Fibroblast of upper back skin (primary cell): ENCODE measurements around the gene FUT6.

ENCODE experiments used
- DNase-seq: peaks from one replicate; pipeline ENCODE4 v3.0.0-alpha.2; 2013

The FUT6 gene

DNA sequence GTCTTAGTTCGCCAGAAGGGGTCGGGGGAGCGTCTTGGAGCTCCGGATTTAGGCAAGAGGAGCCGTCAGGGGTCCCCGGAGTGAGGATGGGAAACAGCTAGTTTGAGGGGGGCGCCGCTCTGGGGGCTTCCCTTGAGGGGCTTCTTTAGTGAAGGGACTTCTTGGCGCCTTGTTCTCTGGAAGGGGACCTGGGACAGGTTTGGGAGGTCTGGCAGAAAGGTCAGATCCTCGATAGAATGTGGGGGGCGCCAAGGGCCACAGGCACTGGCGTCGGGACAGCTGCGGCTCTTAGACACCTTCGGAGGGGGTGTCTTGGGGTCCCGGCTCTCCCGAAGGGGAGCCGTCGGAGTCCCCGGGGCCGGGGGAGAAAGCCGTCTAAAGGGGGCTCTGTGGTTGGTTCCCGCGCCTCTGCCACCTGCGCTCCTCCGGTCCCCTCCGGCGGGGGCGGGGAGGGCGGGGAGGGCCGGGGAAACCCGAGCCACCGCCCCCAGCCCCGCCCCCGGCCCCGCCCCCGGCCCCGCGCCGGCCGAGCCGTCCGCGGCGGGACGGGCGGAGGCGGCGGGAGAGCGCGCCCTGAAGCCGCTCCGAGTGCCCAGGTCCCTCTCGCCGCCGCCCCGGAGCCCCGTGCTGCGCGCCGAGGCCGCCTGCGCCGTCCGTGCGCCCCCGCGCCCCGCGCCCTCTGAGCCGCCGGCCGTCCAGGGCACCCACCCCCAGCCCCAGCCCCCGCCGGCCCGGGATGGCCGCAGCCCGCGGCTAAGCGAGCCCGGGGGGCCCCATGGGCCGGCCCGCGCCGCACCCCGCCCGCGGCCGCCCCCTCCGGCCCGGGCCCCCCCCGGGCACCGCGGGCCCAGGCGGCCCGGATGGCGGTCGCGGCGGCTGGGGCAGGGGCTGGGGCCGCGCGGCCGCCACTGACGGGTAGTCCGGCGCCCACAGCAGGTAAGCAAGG is 34.7 kb downstream of the FUT6 start, which contains the start of gene NRTN:
TSS of gene NRTN (plus strand) at position 552 of the 946 bp plus-strand sequence. CDS start 19,099 bp downstream, outside the sequence.
- DNase-seq, result no peak

DNA sequence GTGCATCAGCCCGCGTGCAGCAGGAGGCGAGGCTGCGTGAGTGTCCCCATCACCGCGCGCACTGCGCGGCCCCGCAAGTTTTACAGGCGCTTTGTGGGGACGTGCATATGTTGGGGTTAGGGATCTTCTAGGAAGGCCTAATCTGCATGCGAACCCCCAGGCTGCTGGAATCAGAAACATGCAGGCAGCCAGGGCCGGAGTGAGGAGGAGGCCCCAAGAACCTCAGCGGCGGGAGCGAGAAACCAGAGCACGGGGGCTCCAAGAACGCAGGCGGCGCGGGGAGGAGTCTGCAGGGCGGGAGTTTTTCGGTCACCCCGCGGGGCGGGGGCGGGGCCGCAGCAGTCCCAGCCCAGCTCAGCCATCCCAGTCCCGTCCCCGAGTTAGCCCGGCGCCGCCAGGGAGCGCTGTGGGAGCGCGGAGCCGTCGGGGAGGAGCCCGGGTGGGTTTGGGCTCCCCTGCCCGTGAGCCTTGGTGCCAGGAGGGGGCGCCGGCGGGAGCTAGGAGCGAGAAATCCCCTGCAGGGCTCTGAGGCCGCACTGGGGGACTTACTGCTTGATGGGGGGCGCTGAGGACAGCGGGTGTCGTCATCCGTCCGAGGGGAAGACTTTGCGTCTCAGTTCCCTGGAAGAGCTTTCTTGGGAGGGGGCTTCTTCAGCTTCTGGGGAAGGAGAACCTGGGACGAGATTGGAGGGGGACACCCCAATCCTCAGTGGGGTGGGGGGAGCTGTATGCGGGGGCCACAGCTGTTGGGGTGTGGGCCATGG is 35.6 kb downstream of the FUT6 start:
- peak; percentile 85 for DNase-seq

DNA sequence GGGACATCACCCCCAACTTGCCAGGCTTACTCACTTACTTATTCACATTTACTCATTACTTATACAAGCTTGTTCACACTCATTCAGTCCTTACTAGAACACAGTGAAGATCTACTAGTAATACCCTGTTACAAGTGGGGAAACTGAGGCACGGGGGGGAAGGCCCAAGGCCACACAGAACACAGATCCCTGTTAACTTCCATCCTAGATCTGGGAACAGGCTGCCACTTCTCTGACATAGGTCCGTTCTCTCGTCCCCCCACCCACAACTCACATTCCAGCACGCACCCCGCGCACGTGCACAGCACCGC is 36.1 kb downstream of the FUT6 start:
- DNase-seq, result no peak

DNA sequence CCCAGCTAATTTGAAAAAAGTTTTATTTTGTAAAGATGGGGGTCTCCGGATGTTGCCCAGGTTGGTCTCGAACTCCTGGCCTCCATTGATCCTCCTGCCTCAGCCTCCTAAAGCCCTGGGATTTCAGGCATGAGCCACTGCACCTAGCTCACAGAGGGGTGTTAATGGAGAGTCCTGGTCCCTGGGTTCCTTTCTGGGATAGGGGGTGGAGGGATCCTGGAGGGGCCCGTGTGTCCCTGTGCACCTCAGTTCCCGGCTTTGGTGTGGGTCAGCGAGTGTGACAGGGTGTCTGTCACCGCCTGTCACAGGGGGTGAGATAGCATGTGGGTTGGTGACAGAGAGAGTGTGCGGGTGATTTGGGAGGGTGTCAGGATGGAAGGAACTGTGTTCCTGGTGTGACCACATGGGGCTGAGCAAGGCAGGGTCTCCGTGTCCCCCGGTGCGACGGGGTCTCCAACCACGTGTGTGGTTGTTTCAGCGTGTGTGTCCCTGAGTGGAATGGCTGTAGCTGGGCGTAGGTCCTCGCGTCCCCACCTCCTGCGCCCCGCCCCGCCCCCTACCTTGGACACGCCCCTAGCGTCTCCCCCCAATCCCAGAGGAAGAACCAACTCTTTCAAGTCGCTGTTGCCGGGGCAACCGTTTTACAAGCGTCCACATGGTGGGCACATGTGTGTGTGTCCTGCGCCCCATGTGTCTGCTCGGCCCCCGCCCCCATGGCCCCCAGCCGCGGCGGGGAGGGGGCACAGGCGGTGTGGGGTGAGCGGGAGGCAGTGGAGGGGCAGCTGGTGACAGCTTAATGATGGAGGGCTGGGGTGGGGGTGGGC is 37.5 kb downstream of the FUT6 start:
- DNase-seq, result peak; percentile 71

DNA sequence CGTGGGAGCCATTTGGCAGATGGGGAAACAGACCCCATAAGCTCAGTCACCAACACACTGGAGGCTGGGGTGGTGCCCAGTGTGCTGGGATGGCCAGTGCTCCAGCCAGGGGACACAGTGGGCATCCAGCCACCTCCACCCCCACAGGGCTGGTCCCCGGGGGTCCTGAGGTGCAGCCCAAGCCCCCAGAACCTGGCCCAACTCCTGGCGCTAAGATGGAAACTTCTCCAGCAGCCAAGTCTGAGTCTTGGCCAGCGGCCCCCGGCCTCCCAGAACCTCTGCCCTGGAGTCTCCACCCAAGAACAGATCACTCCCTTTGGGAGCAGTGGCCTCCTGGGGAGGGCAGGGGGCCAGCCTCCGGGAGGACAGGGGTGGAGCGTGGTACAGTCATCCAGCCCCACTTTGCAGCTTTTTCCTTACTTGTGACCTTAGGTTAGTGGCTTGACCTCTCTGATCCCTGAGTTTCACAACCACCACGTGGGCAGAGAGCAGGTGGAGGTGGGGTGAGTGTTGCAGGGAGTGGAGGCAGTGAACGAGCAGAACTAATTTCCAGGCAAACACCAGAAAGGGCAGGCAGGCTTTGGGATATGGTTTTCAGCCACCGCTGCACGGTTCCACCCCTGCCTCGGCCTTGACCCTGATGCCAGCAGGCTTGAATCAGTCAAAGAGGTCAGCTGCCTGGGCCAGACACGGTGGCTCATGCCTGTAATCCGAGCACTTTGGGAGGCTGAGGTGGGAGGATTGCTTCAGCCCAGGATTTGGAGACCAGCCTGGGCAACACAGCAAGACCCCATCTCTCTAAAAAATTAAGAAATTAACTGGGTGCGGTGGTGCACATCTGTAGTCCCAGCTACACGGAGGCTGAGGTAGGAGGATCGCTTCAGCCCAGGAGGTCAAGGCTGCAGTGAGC is 38.9 kb downstream of the FUT6 start:
- DNase-seq, result no peak

DNA sequence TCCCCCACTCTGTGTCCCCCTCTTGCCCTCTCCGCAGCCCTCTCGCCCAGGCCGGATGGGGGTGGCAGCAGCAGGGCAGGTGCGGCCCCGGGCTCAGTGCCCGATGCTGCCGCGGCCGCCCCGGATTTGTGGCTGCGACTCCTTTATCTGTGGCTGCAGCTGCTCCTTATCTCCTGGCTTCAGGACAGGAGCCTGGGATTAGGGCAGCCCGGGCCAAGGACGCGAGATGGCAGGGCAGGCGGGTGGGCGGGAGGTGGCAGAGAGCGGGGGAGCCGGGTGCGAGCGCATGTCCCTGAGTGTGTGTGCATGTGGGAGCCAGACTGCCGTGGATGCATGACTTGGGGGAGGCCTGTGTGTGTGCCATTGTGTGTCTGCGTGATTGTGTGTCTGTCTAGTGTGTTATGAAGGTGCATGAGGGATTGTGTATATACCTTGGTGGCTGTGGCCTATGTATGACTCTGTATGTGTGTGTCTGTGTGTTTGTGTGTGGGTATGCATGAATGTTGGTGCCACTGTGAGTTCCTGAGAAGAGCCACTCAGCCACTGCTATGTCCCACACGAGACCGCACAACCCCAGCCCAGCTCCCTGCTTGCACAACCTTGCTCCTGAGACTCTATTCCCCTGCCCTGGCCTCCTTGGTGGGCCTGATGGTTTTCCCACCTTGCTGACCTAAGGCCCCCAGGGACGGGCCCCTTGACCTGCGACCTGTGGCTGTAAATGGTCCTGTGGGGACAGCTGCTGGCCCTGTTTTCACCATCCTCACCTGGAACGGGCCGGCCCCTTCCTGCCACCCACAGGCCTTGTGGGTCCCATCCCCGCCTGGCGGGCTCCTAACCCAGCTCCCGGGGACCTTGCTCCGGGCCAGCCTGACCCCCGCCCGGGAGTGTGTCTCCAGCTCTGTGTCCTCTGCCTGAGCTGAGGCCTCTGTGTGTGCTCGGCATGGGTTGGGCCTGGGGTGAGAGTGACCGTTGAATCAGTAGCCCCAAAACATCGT is 40.0 kb downstream of the FUT6 start:
- DNase-seq, result no peak

DNA sequence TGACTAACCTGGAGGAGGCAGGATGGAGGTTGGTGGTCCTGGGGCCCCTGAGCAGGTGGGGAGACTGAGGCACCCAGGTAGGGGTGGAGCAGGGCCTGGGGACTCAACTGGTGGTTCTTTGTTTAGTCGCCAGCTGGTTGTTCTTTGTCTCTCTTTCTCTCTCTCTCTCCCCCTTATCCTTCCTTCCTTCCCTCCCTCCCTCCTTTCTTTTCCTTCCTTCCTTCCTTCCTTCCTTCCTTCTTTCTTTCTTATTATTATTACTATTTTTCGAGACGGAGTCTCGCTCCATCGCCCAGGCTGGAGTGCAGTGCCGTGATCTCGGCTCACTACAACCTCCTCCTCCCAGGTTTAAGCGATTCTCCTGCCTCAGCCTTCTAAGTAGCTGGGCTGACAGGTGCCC is 41.3 kb downstream of the FUT6 start:
- DNase-seq, result no peak

DNA sequence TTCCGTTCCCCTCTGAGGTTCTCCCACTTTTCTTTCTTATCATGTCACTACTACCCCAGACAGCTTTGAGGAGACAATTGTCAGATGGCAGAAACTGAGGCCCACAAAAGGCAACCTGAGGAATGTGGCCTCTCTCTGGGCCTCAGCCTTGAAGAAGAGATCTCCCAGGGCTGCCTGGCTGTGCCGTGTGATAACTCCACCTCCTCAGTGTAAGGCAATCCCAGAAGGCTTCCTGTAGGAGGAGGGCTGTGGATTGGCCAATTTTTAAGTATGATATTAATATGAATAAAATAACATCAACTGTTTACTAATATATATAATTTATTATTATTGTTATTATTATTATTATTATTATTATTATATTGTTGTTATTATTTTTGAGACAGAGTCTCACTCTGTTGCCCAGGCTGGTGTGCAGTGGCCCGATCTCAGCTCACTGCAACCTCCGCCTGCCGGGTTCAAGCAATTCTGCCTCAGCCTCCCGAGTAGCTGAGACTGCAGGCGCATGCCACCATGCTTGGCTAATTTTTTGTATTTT is 44.1 kb downstream of the FUT6 start:
- no peak for DNase-seq

DNA sequence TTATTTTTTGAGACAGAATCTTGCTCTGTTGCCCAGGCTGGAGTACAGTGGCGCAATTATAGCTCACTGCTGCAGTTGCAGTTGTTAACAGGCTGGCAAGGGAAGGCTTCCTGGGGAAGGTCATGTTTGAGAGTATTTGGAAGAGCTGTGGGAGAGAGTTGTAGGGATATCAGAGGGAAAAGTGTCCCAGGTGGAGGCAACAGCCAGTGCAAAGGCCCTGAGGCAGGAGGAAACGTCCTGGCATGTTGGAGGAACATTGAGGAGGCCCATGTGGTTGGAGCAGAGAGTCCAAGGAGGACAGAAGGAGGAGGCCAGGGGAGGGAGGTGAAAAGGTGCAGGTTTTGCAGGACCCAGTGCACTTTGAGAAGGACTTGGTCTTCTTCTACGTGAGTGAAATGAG is 46.3 kb downstream of the FUT6 start:
- DNase-seq, result no peak

DNA sequence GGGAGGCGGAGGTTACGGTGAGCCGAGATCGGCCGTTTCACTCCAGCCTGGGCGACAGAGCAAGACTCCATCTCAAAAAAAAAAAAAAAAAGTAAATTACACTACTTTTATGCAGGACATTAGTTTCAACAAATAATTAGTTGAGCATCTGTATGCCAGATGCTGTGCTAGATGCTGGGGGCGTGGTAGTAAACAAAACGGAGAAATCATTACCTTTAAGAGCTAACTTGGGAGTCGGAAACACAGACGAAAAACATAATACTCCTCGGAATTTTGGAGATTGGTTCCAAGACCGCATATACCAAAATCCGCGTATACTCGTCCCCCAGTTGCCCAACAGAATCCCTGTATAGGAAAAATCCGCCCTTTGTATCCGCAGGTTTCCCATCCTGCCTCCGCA is 47.3 kb downstream of the FUT6 start:
- no peak for DNase-seq

DNA sequence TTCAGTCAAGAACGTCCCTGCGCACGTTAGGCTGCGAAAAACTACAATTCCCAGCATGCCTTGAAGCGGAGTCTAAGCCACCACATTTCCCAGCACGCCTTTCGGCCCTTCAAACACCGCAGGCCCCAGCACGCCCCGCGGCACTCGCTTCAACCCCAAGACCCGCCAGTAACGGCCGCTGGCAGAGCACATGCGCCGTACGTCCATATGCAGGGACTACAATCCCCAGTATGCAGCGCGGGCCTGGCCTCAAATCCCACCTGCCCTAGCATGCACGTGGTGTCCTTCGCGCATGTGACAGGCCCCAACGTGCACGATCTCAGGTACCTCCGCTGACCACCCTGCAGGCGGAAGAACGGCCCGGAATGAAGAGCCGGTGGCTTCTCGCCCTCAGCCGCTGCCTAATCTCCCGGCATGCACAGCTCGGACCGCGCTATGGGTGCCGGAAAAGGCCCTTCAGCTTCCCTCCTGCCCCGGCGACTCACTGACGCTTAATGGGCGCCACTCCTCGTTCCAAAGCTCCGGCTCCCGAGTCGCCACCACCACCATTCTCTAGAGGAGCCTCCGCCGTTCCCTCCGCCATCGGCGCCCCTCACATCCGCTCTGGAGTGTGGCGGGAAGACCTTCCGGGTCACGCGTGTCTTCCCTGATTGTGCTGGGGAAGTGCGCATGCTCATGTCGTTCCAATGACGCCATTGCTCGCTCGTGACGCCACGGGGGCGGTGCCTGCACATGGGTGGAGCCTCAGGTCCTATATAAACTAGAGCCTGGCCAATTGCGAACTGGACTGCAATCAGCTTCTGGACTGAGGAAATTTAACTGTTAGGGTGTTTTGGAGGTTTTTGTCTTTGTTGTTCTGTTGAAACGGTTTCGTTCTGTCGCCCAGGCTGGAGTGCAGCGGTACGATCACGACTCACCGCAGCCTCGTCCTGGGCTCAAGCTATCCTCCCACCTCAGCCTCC is 48.7 kb downstream of the FUT6 start, which contains the start of gene DUS3L:
TSS of gene DUS3L (minus strand) at position 605 of the 962 bp plus-strand sequence. CDS start at position 583, 22 bp downstream.
- peak; percentile 98 for DNase-seq

DNA sequence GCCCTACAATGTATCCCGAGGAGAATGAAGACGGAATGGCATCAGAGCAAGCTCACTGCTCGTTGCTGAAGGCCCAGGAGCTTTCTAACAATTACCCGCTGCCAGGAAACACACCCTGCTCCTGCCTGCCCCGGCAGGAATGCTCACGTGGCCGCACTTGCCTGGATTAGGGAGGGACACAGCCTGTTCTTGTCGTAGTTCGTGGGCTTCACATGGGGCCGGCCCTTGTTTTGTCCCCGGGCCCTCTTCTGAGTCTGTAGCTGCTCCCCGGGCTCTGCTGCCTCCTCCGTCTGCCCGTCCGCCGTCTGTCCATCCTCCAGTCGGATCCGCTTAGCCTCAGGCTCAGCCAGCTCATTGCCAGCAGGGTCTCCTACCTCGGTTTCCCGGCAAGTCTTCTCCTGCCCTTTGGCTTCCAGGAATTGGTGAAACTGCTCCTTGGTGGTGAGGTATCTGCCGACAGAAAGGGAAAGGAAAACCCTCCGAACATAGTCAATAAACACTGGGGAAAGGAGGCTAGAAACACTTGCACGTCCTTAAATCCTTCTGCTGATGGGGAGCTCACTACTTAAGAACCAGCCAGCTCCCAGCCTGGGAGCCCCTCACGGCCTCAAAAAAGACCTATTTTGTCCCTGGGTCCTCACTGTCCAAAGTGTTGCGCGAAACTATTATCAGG is 49.5 kb downstream of the FUT6 start:
- no peak for DNase-seq

DNA sequence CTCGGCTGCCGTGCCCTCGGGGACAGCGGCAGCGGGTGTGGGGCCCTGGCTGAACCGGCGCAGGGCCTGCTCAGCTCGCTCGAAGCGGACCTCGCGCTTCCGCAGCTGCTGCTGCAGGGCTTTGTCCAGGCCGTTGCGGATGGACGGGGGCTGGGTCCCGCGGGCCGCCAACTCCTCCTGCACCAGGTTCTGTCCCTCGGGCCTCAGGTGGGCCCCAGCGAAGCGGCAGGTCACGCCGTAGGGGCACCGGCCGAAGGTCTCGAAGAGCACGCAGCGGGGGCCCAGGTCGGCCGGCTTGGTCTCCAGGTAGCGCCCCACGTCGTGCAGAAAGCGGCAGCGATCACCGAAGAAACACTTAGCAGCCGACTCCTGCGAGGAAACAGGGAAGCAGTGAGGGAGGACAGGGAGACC is 50.1 kb downstream of the FUT6 start:
- no peak for DNase-seq

DNA sequence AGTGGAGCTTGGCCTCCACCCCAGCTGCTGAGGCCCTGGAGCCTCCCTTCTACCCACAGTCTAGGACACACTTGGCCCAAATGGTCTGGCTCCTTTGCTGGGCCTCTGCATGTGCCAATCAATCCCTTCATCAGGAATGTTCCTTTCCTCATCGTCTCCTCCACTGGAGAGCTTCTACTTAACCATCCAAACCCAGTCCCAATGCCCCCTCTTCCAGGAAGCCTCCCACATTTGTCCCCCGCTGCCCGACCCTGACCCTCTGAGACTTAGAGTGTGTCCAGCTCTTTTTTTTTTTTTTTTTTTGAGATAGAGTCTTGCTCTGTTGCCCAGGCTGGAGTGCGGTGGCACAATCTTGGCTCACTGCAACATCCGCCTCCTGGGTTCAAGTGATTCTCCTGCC is 51.1 kb downstream of the FUT6 start:
- no peak for DNase-seq

DNA sequence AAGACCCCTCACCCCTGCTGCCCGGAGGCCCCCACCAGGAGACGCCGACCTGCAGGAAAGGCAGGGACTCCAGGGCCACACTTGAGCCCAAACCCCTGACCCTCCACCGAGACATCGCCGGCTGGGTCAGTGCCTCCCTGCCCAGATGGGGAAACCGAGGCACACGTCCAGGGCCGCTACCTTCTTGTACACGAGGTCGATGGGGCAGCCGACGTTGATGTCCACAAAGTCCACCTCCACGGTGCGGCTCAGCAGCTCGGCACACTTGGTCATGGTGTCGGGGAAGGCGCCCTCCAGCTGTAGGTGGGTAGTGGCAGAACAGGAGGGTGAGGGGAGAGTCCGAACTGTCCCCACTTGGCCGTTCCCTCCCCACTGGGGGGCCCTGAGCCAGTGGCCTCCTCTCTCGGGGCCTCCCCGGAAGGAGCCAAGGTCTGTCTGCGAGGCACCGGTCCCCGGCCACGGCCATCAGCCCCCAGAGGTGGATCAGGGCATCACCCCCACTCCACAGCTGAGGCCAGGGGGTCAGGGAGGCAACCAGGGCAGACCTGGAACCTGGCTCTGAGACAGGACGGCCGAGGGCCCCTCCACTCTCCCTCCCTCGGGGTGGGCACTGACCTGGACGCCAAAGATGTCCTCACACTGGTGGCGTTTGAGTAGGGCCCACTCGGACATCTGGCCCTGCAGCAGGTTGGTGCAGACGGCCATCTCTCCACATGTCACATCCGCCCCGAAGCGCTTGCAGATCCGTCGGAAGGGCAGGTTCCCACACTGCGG is 51.9 kb downstream of the FUT6 start:
- no peak for DNase-seq

DNA sequence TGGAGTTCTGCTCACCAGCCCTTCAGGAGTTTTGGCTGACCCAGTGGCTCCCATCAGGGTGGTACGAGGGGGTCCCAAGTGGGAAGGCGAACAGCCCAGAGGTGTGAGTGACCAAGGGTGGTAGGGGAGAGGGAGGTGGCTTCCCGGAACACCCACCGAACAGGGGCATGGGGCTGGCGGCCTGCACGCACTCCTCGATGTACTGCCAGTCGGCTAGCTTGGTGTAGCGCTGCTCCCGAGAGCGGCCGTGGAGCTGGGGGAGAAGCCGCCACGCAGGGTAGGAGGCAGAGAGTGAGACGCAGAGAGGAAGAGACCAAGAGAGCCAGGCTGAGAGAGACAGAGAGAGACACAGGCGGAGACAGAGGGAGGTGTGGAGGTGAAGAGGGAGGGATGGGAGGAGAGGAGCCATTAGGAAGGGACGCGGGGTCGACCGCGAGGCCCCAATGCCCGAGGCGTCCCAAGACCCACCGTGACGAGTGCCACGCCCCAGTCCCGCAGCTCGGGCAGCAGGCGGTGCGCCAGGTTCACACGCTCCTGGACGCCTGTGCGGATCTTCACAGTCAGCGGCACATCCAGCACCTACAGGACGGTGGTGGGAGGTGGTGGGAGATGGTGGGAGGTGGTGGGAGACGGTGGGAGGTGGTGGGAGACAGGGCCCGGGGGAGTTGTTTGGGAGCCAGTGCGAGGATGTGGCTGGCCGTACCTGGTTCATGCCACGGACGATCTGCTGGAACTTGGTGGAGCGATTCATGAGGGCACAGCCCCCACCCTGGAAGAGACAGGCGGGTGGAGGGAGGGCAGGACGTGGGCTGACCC is 52.7 kb downstream of the FUT6 start:
- no peak for DNase-seq

DNA sequence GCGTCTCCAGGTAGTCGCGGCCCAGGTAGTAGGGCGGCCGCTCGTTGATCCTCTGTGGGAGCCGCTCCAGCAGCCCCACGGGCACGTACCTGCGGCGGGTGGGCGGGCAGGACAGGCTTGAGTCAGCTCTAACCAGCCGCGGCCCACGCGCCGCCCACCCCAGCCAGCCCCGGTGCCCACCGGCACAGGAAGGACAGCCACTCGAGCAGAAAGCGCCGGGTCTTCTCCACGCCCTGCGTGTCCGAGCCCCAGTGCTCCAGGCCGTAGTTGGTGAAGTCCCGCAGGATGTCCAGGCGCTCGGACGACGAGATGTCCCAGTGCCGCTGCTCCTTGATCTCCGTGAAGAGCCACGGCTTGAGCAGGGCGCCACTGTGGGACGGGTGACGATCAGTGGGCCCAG is 54.1 kb downstream of the FUT6 start:
- DNase-seq, result no peak
